ENCODE results near the gene CD164L2. TPM values are rescaled to one million over a fixed set of nuclear protein-coding genes. Genes with fewer than 3 reads are reported as not detected.

CD164L2 gene
- not detected for total RNA-seq

GRCh38 chr1:27383039-27383605 lies at the start of gene CD164L2:
CD164L2 (minus strand) TSS chr1:27383333; CDS start chr1:27383239, 94 bp downstream.

GRCh38 chr1:27392096-27392777 lies 9.1 kb upstream of the CD164L2 start, which contains the start of gene GPR3:
GPR3 (plus strand) TSS chr1:27392622; CDS start chr1:27393799, 1,177 bp downstream.

GRCh38 chr1:27374362-27375086 lies 8.6 kb downstream of the CD164L2 start, which contains the start of gene FCN3:
FCN3 (minus strand) TSS chr1:27374824; CDS start chr1:27374818, 6 bp downstream.

GRCh38 chr1:27366411-27367159 lies 16.5 kb downstream of the CD164L2 start, which contains the start of gene MAP3K6:
MAP3K6 (minus strand) TSS chr1:27366961; CDS start chr1:27366597, 364 bp downstream.

GRCh38 chr1:27341525-27342252 lies 41.4 kb downstream of the CD164L2 start, which contains the start of gene SYTL1:
SYTL1 (plus strand) TSS chr1:27342022; CDS start chr1:27345335, 3,313 bp downstream.

Other genes with a start within 250 kb of the CD164L2 start
- gene SLC9A1, start 228.2 kb downstream of the CD164L2 start, total RNA-seq, result 2.2 TPM
- gene WDTC1, start 148.7 kb downstream of the CD164L2 start, total RNA-seq, result 31.0 TPM
- gene TMEM222, start 61.2 kb downstream of the CD164L2 start, total RNA-seq, result 23.8 TPM
- gene SYTL1, start 41.3 kb downstream of the CD164L2 start, total RNA-seq, result not detected
- gene MAP3K6, start 16.4 kb downstream of the CD164L2 start, total RNA-seq, result 2.5 TPM
- gene FCN3, start 8.5 kb downstream of the CD164L2 start, total RNA-seq, result not detected
- 0.31 TPM for gene GPR3, start 9.3 kb upstream of the CD164L2 start, total RNA-seq
- gene WASF2, start 106.8 kb upstream of the CD164L2 start, total RNA-seq, result 10.0 TPM
- 27.2 TPM for gene AHDC1, start 220.8 kb upstream of the CD164L2 start, total RNA-seq